Keratinocyte (primary cell): ENCODE results near the gene UBLCP1.
"Not testable (repeated sequence)": the region's sequence is repeated elsewhere in the genome, so short reads cannot be mapped to it uniquely, and the experiment has no call there.

Source experiments
- EZH2 ChIP-seq: IDR thresholded peaks from one replicate; pipeline ENCODE4 v1.6.1; 2012; ENCODE audit warnings: inconsistent platforms, mild to moderate bottlenecking, low read length, moderate library complexity
- TF ChIP-seq, protein P1 (sequence below), 3 experiments: IDR thresholded peaks in 1 of 3; conservative IDR thresholded peaks in 1 of 3; optimal IDR thresholded peaks in 1 of 3; 2 replicates in 2 of 3; 3 replicates in 1 of 3; pipeline versions ENCODE3 to v1.5.1; 2011; ENCODE audit warnings: low read length in 3 of 3, mild to moderate bottlenecking in 3 of 3, moderate library complexity in 2 of 3, control low read depth in 1 of 3, inconsistent platforms in 1 of 3; ENCODE audit not compliant: insufficient read depth in 2 of 3; ENCODE audit errors: extremely low read depth in 1 of 3

DNA sequence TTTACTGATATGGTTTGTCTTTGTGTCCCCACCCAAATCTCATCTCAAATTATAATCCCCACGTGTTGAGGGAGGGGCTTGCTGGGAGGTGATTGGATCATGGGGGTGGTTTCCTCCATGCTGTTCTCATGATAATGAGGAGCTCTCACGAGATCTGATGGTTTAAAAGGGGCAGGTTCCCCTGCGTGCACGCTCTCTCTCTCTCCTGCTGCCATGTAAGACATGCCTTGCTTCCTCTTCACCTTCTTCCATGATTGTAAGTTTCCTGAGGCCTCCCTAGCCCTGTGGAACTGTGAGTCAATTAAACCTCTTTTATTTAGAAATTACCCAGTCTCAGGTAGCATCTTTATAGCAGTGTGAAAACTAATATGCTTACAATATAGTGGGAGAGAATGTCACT lies 2.9 kb upstream of the UBLCP1 start:
- TF ChIP-seq, protein P1, sequence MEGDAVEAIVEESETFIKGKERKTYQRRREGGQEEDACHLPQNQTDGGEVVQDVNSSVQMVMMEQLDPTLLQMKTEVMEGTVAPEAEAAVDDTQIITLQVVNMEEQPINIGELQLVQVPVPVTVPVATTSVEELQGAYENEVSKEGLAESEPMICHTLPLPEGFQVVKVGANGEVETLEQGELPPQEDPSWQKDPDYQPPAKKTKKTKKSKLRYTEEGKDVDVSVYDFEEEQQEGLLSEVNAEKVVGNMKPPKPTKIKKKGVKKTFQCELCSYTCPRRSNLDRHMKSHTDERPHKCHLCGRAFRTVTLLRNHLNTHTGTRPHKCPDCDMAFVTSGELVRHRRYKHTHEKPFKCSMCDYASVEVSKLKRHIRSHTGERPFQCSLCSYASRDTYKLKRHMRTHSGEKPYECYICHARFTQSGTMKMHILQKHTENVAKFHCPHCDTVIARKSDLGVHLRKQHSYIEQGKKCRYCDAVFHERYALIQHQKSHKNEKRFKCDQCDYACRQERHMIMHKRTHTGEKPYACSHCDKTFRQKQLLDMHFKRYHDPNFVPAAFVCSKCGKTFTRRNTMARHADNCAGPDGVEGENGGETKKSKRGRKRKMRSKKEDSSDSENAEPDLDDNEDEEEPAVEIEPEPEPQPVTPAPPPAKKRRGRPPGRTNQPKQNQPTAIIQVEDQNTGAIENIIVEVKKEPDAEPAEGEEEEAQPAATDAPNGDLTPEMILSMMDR (optimal IDR thresholded peaks at IDR 0.05 in 1 of 3, IDR thresholded peaks at IDR 0.05 in 1 of 3, conservative IDR thresholded peaks at IDR 0.05 in 1 of 3; ENCODE audit: extremely low read depth in 1 of 3, insufficient read depth in 2 of 3, low read length in 3 of 3) = not testable (repeated sequence)
- not testable (repeated sequence) for TF ChIP-seq EZH2
